HepG2 (cell line): Measurements from ENCODE around the gene DNAJA2. TPM values are rescaled to one million over a fixed set of nuclear protein-coding genes. Genes with fewer than 3 reads are reported as not detected.

Experiments
- AGO2 ChIP-seq: fragments of 200-400 bp; formaldehyde crosslinking; optimal IDR thresholded peaks from 2 replicates; pipeline ENCODE3; 2017; ENCODE audit warnings: mild to moderate bottlenecking, low read depth, low read length, moderate library complexity
- ASH2L ChIP-seq: fragments of 300-600, 200-600 bp; sonication (generic); IDR thresholded peaks from 2 replicates; pipeline ENCODE4 v1.7.0; 2017; ENCODE audit warnings: low read depth, mild to moderate bottlenecking, moderate library complexity, mixed read lengths, low read length; ENCODE audit not compliant: insufficient read length
- BHLHE40 ChIP-seq: IDR thresholded peaks from 2 replicates; pipeline ENCODE4 v1.6.1; 2011; ENCODE audit warnings: low read length, improper control_type of control experiment
- ELF1 ChIP-seq: sonication (generic); formaldehyde crosslinking; IDR thresholded peaks from 2 replicates; pipeline ENCODE4 v1.4.0; 2020; ENCODE audit warnings: missing genetic modification reagents
- NR2F6 ChIP-seq, 2 experiments: IDR thresholded peaks; 2 replicates each; pipeline ENCODE4 v1.6.1; 2016; ENCODE audit warnings: antibody characterized with exemption in 1 of 2, mild to moderate bottlenecking in 1 of 2
- PHB2 ChIP-seq: fragments of 450-650 bp; IDR thresholded peaks from 2 replicates; pipeline ENCODE4 v1.6.1; 2018; ENCODE audit not compliant: partially characterized antibody
- PREB ChIP-seq: sonication (generic); formaldehyde crosslinking; IDR thresholded peaks from 2 replicates; pipeline ENCODE4 v1.4.0; 2020; ENCODE audit warnings: missing genetic modification reagents
- REPIN1 ChIP-seq: sonication (generic); formaldehyde crosslinking; IDR thresholded peaks from 2 replicates; pipeline ENCODE4 v1.8.0; 2022; ENCODE audit warnings: missing genetic modification reagents, low read depth, mild to moderate bottlenecking, borderline replicate concordance
- THAP8 ChIP-seq: sonication (generic); formaldehyde crosslinking; IDR thresholded peaks from 2 replicates; pipeline ENCODE4 v1.5.1; 2020; ENCODE audit warnings: missing genetic modification reagents, mild to moderate bottlenecking, borderline replicate concordance
- XBP1 ChIP-seq: sonication (generic); formaldehyde crosslinking; IDR thresholded peaks from 2 replicates; pipeline ENCODE4 v1.5.0; 2020; ENCODE audit warnings: missing genetic modification reagents
- ZBTB8A ChIP-seq: sonication (generic); formaldehyde crosslinking; IDR thresholded peaks from 2 replicates; pipeline ENCODE4 v1.4.0; 2020; ENCODE audit warnings: mild to moderate bottlenecking, low read depth, missing genetic modification reagents, borderline replicate concordance
- ZNF160 ChIP-seq: sonication (generic); formaldehyde crosslinking; IDR thresholded peaks from 2 replicates; pipeline ENCODE4 v1.8.0; 2022; ENCODE audit warnings: mild to moderate bottlenecking, inconsistent platforms, missing genetic modification reagents
- ZNF207 ChIP-seq: fragments of 450-650 bp; IDR thresholded peaks from 2 replicates; pipeline ENCODE4 v1.6.1; 2016; ENCODE audit warnings: antibody characterized with exemption, borderline replicate concordance
- ZNF552 ChIP-seq: sonication (generic); formaldehyde crosslinking; IDR thresholded peaks from 2 replicates; pipeline ENCODE4 v1.9.0; 2022; ENCODE audit warnings: missing genetic modification reagents, mild to moderate bottlenecking, borderline replicate concordance
- ZNF704 ChIP-seq: sonication (generic); formaldehyde crosslinking; IDR thresholded peaks from 2 replicates; pipeline ENCODE4 v1.8.1; 2023; ENCODE audit warnings: mild to moderate bottlenecking, inconsistent platforms, moderate library complexity, missing genetic modification reagents, borderline replicate concordance
- ZNF784 ChIP-seq: sonication (generic); formaldehyde crosslinking; IDR thresholded peaks from 2 replicates; pipeline ENCODE4 v1.5.1; 2020; ENCODE audit warnings: missing genetic modification reagents, mild to moderate bottlenecking, borderline replicate concordance
- polyA plus RNA-seq, 8 experiments: library from polyadenylated mRNA; depleted of rRNA in 3 of 8; stranded (reverse) in 7 of 8; unstranded in 1 of 8; fragments of >200 nt; fragmentation: Illumina TruSeq in 4 of 8; extraction: Trizol in 4 of 8; gene quantifications; 2 replicates each; pipeline versions ENCODE4 v1.2.1 to v1.2.3, GENCODE V29; 2011 to 2016; ENCODE audit warnings: low read depth in 4 of 8, missing spikeins in 1 of 8, mixed read lengths in 1 of 8; ENCODE audit not compliant: insufficient read depth in 1 of 8
- total RNA-seq, 5 experiments: library from RNA; depleted of rRNA; stranded (reverse); fragments of >200 nt; fragmentation: Illumina TruSeq; extraction: Trizol; gene quantifications; 2 replicates each; pipeline ENCODE4 v1.2.3, GENCODE V29; 2016; ENCODE audit warnings: low read depth in 1 of 5
- TF ChIP-seq, protein P1 (sequence below): sonication (generic); formaldehyde crosslinking; IDR thresholded peaks from 2 replicates; pipeline ENCODE4 v1.5.0; 2020; ENCODE audit warnings: missing genetic modification reagents
- TF ChIP-seq, protein P2 (sequence below): sonication (generic); formaldehyde crosslinking; IDR thresholded peaks from 2 replicates; pipeline ENCODE4 v1.5.1; 2020; ENCODE audit warnings: mild to moderate bottlenecking, missing genetic modification reagents, borderline replicate concordance
- TF ChIP-seq, protein P3 (sequence below): sonication (generic); formaldehyde crosslinking; IDR thresholded peaks from 2 replicates; pipeline ENCODE4 v1.5.0; 2020; ENCODE audit warnings: missing genetic modification reagents, mild to moderate bottlenecking, borderline replicate concordance

The DNAJA2 gene
- total and polyA plus RNA-seq, 2 of the 13 experiments (the other 11 are each of a cell fraction or from before 2014, with no cell fraction given), result 25.4 to 176 TPM

GRCh38 chr16:46973207-46973995 is at the start of gene DNAJA2 (continued):
- TF ChIP-seq, protein P1, sequence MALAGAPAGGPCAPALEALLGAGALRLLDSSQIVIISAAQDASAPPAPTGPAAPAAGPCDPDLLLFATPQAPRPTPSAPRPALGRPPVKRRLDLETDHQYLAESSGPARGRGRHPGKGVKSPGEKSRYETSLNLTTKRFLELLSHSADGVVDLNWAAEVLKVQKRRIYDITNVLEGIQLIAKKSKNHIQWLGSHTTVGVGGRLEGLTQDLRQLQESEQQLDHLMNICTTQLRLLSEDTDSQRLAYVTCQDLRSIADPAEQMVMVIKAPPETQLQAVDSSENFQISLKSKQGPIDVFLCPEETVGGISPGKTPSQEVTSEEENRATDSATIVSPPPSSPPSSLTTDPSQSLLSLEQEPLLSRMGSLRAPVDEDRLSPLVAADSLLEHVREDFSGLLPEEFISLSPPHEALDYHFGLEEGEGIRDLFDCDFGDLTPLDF (CRISPR knock-in tag), result peak; percentile 88
- TF ChIP-seq REPIN1 (CRISPR knock-in tag), result peak; percentile 84; the same call in 1 of the 2 replicates
- 0 out of 2 replicates have a peak, but pooled peaks have one; percentile 46 for TF ChIP-seq BHLHE40
- no peak for TF ChIP-seq PHB2
- TF ChIP-seq XBP1 (CRISPR knock-in tag), result peak; percentile 96
- TF ChIP-seq THAP8 (CRISPR knock-in tag), result 0 out of 2 replicates have a peak, but pooled peaks have one; percentile 10
- peak; percentile 97; the same call in 1 of the 2 replicates for TF ChIP-seq ZNF784 (CRISPR knock-in tag)
- TF ChIP-seq ZNF160 (CRISPR knock-in tag), result peak; percentile 92
- peak; percentile 90; the same call in 1 of the 2 replicates for TF ChIP-seq ZNF552 (CRISPR knock-in tag)
- peak; percentile 99 for TF ChIP-seq ASH2L
- TF ChIP-seq PREB, result peak; percentile 68; the same call in 1 of the 2 replicates
- no peak for TF ChIP-seq ZNF207
- peak; percentile 85 for TF ChIP-seq AGO2
- peak; percentile 89; the same call in 1 of the 2 replicates for TF ChIP-seq ZNF704 (CRISPR knock-in tag)
- TF ChIP-seq, protein P2, sequence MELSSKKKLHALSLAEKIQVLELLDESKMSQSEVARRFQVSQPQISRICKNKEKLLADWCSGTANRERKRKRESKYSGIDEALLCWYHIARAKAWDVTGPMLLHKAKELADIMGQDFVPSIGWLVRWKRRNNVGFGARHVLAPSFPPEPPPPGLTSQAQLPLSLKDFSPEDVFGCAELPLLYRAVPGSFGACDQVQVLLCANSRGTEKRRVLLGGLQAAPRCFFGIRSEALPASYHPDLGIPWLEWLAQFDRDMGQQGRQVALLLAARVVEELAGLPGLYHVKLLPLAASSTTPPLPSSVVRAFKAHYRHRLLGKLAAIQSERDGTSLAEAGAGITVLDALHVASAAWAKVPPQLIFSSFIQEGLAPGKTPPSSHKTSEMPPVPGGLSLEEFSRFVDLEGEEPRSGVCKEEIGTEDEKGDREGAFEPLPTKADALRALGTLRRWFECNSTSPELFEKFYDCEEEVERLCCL, result 0 out of 2 replicates have a peak, but pooled peaks have one; percentile 52
- TF ChIP-seq ELF1 (CRISPR knock-in tag), result peak; percentile 47; the same call in 1 of the 2 replicates
- TF ChIP-seq, protein P3, sequence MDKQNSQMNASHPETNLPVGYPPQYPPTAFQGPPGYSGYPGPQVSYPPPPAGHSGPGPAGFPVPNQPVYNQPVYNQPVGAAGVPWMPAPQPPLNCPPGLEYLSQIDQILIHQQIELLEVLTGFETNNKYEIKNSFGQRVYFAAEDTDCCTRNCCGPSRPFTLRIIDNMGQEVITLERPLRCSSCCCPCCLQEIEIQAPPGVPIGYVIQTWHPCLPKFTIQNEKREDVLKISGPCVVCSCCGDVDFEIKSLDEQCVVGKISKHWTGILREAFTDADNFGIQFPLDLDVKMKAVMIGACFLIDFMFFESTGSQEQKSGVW (CRISPR knock-in tag), result no peak
- TF ChIP-seq NR2F6 (IDR thresholded peaks at IDR 0.05), result peak; percentile 81
- peak; percentile 97 for TF ChIP-seq NR2F6 (CRISPR knock-in tag; IDR thresholded peaks at IDR 0.05)
- no peak for TF ChIP-seq ZBTB8A (CRISPR knock-in tag)
